Measurements from ENCODE around the gene CPE.
A peak's percentile ranks its signal among the peaks of the same experiment; 100 is the strongest.

The CPE gene

DNA sequence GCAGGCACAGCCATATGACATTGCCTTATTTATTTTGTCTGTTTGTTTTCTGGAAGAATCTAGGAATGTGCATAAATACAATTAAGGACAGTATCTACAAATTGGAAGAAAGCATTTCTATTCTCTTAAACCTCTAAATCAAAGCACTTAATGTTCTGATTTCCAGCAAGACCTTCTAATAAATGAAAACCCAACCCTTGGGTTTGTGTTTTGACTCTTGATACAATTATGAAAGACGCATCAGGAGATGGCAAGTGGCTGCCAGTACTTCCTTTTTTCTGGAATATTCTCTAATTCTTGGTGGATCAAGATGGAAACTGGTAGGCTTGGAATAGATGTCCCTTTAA lies 437 bp upstream of the CPE start:
- TF ChIP-seq, protein P1, sequence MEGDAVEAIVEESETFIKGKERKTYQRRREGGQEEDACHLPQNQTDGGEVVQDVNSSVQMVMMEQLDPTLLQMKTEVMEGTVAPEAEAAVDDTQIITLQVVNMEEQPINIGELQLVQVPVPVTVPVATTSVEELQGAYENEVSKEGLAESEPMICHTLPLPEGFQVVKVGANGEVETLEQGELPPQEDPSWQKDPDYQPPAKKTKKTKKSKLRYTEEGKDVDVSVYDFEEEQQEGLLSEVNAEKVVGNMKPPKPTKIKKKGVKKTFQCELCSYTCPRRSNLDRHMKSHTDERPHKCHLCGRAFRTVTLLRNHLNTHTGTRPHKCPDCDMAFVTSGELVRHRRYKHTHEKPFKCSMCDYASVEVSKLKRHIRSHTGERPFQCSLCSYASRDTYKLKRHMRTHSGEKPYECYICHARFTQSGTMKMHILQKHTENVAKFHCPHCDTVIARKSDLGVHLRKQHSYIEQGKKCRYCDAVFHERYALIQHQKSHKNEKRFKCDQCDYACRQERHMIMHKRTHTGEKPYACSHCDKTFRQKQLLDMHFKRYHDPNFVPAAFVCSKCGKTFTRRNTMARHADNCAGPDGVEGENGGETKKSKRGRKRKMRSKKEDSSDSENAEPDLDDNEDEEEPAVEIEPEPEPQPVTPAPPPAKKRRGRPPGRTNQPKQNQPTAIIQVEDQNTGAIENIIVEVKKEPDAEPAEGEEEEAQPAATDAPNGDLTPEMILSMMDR (IDR thresholded peaks at IDR 0.05; ENCODE audit: low read depth, low read length) = no peak
- in situ Hi-C loops (cut with HindIII; ENCODE audit: low sequenced_read_pairs) = no loop called here
- H3K4me3 ChIP-seq (ENCODE audit: low read depth, low read length) = peak overlapping the region; percentile 60
- DNase-seq (ENCODE audit: low read depth, low spot score) = no peak

DNA sequence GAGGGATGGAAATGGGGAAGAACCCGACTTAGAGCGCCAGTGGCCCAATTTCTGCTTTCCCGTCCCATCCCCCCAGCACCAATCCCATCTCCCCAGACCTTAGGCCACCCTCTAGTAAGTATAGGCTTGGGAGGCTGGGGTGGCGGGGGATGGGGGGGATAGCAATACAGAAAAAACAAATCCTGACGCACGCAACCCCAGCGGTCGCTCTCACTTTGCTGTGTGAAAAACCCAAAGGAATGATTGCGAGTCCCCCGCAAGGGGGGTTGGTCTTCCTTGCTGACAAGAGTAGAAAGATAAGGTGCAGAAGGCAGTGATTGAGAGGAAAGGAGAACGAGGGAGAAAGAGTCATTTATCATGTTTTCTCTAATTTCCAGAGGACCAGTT lies 863 bp downstream of the CPE start:
- peak overlapping the region; percentile 60 for H3K4me3 ChIP-seq (ENCODE audit: low read depth, low read length)
- TF ChIP-seq, protein P1 (IDR thresholded peaks at IDR 0.05; ENCODE audit: low read depth, low read length) = no peak
- in situ Hi-C loops (cut with HindIII; ENCODE audit: low sequenced_read_pairs) = no loop called here
- DNase-seq (ENCODE audit: low read depth, low spot score) = no peak

GRCh38 chr4:165380805-165381204 lies 2.0 kb downstream of the CPE start:
- no peak overlapping the region for H3K4me3 ChIP-seq (ENCODE audit: low read depth, low read length)
- in situ Hi-C loops (cut with HindIII; ENCODE audit: low sequenced_read_pairs) = no loop called here
- DNase-seq (ENCODE audit: low read depth, low spot score) = no peak
- TF ChIP-seq, protein P1 (IDR thresholded peaks at IDR 0.05; ENCODE audit: low read depth, low read length) = no peak

- in situ Hi-C loops (cut with HindIII; ENCODE audit: low sequenced_read_pairs) = no loop called here
- TF ChIP-seq, protein P1 (IDR thresholded peaks at IDR 0.05; ENCODE audit: low read depth, low read length) = no peak
- H3K4me3 ChIP-seq (ENCODE audit: low read depth, low read length) = no peak overlapping the region
- no peak for DNase-seq (ENCODE audit: low read depth, low spot score)
These were observed 3.1 kb downstream of the CPE start for GRCh38 chr4:165381821-165382373.

DNA sequence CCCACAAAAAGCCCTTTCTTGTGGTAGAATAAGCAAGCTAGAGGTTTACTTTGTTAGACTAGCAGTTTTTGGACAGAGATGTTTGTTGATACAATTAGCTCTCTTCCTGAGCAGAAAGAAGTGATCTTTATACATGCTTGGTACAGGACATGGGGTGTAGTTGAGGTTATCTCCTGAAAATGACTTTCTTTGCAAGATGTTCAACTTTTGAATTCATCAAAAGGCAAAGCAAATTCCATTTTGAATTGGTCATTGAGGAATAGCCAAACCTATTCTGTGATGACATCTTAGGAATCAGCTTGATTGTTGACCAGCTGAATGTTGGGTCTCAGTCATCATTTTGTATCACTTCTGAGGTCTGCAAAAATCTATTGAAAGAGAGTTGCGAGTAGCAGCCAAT lies 3.8 kb downstream of the CPE start:
- in situ Hi-C loops (cut with HindIII; ENCODE audit: low sequenced_read_pairs) = no loop called here
- TF ChIP-seq, protein P1 (IDR thresholded peaks at IDR 0.05; ENCODE audit: low read depth, low read length) = no peak
- H3K4me3 ChIP-seq (ENCODE audit: low read depth, low read length) = no peak overlapping the region
- no peak for DNase-seq (ENCODE audit: low read depth, low spot score)

DNA sequence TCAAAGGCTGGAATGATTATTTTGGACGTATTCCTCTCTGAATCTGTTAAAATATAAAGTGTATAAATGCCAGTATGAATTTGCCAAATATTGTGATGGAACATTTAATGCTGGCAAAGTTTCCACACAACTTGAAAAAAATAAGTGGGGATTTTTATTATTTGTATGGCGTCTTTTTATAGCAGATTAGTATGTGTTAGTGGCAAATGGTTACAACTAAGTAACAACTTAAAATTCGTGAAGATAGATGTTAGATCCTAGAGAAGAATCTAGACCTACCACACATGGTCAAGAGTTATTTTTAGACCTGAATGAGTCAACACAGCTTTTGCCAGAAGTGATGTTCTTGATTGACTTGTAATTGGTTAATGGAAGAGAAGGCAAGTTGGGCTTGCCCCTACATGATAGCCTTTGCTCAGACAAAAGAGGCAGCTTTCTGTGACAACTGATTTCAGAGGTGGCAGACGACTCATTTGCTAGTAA lies 4.8 kb downstream of the CPE start:
- in situ Hi-C loops (cut with HindIII; ENCODE audit: low sequenced_read_pairs) = no loop called here
- peak; percentile 29 for DNase-seq (ENCODE audit: low read depth, low spot score)

More for the DNA sequence above, 4.8 kb downstream of the CPE start:
- no peak overlapping the region for H3K4me3 ChIP-seq (ENCODE audit: low read depth, low read length)
- TF ChIP-seq, protein P1 (IDR thresholded peaks at IDR 0.05; ENCODE audit: low read depth, low read length) = no peak

All from astrocyte of the spinal cord (primary cell).